Activated naive CD4-positive, alpha-beta T cell treated with anti-CD3 and anti-CD28 coated beads, Interleukin-2, amount 50 U/mL, for 24 hours (primary cell): ENCODE data around the gene TBC1D7.

Experiments used
- H3K27ac Mint-ChIP-seq: one replicate; pipeline ENCODE4 v1.8.0; 2021; ENCODE audit warnings: mild to moderate bottlenecking, mixed read lengths
- H3K27me3 Mint-ChIP-seq: one replicate; pipeline ENCODE4 v1.8.0; 2021; ENCODE audit warnings: mixed read lengths
- H3K36me3 Mint-ChIP-seq: one replicate; pipeline ENCODE4 v1.8.0; 2021; ENCODE audit warnings: mixed read lengths
- H3K4me1 Mint-ChIP-seq: one replicate; pipeline ENCODE4 v1.8.0; 2021; ENCODE audit warnings: mixed read lengths
- H3K4me3 Mint-ChIP-seq: one replicate; pipeline ENCODE4 v1.8.0; 2021; ENCODE audit warnings: mild to moderate bottlenecking, mixed read lengths
- H3K9me3 Mint-ChIP-seq: one replicate; pipeline ENCODE4 v1.8.0; 2021; ENCODE audit warnings: mixed read lengths

Gene TBC1D7

DNA sequence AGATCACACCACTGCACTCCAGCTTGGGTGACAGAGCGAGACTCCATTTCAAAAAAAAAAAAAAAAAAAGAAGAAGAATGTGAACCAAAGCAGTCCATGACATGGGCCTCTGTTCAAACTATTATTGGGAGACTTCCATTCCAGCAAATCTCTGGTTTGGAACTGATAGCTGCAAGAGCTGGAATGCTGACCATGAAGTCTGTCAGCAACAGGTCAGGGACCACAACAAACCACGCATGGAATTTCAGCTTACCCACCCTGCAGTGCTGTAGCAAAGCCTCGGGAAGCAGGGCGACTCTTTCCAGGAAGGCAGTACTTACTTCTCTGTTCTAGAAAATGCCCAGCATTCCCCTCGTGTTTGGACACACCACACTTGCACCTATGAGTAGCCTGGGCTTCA lies 34.1 kb upstream of the TBC1D7 start:
- no peak overlapping the region for H3K27ac Mint-ChIP-seq

DNA sequence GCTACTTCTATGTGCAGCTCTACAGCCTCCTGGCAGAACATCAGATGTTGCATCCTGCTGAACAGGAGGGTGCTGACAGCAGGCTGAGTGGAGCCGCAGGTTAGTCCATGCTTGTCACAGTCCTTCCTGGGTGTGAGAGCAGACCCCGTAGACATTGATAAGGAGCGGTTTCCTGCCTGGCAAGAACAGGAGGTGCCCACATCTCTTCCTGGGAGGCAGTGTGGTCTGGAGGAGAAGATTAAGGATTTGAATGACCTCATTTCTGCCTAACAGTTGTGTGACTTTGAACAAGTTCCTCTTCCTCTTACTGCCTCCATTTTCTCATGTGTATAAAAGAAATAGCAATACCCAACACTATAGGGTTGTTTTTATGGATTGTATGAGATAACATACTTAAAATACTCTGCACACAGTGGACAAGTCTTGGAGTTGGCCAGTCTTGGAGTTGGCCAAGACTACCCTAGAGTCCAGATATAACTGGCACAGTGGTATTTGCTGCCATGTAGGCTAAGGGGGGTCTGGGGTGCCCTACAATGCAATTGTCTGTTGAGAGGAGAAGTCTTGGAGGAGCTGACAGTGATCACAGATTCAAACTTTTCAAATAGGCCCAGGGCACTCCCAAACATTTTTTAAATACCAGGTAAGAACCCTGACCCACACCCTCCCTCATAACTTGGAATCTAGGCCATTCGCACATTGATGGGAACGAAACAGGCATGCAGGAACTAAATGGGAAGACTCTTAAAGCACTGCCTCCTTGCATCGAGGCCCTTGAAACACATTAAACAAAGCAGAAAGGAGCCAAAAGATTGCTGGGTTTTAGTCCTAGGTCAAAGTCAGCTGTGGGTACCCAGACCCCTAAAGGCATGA lies 32.6 kb upstream of the TBC1D7 start:
- H3K4me1 Mint-ChIP-seq = peaks cover 24% of the 10 kb centered on the region
- no peak overlapping the region for H3K27ac Mint-ChIP-seq
- peaks cover 2% of the 10 kb centered on the region for H3K36me3 Mint-ChIP-seq
- no peaks in the 10 kb centered on the region for H3K9me3 Mint-ChIP-seq
- H3K4me3 Mint-ChIP-seq = no peak overlapping the region
- no peaks in the 10 kb centered on the region for H3K27me3 Mint-ChIP-seq

More for the DNA sequence above, 34.1 kb upstream of the TBC1D7 start:
- Mint-ChIP-seq H3K27me3 (no peaks in the 10 kb centered on the region), H3K4me3 (no peak overlapping the region), H3K4me1 (peaks cover 9% of the 10 kb centered on the region), H3K9me3 (no peaks in the 10 kb centered on the region), H3K36me3 (peaks cover 2% of the 10 kb centered on the region)

DNA sequence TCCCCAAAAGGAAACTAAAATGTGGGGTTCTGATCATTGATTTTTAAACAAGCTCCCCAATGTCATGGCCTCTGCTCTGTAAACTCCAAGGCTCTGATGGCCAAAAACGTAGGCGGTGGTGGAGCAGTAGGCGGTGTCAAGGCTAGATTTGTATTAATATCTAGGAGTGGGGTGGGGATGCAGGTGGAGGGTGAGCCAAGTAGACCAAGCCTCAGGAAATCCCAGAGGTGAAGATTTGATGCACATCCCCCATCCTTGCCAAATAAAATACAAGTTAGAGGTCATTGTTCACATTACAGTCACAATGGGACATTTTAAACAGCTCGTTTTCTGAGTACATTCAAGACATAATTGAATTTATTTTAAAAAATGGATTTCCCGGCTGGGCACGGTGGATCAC lies 30.9 kb upstream of the TBC1D7 start:
- no peak overlapping the region for H3K4me3 Mint-ChIP-seq
- H3K36me3 Mint-ChIP-seq = peaks cover 4% of the 10 kb centered on the region
- H3K27me3 Mint-ChIP-seq = no peaks in the 10 kb centered on the region
- H3K4me1 Mint-ChIP-seq = peaks cover 40% of the 10 kb centered on the region
- no peak overlapping the region for H3K27ac Mint-ChIP-seq
- H3K9me3 Mint-ChIP-seq = no peaks in the 10 kb centered on the region

DNA sequence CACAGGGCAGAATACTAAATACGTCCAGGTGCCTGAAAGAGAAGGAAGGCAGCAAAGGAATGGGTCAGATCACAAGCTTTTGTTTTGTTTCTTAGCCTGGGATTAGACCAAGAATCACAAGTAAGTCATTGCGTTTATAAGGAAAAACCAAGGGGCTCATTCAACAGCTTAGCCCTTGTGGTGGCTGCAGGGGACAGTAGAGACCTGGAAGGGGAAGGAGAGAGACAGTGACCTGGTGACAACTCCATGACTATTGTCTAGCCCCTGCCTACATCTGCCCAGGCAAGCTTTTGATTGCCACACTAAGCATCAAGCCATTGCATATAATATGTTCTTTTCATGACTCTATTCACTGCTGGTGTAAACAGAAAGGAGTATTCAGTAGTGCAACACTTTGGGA lies 30.2 kb upstream of the TBC1D7 start:
- no peaks in the 10 kb centered on the region for H3K9me3 Mint-ChIP-seq
- peaks cover 4% of the 10 kb centered on the region for H3K36me3 Mint-ChIP-seq
- H3K27me3 Mint-ChIP-seq = no peaks in the 10 kb centered on the region
- H3K4me1 Mint-ChIP-seq = peaks cover 46% of the 10 kb centered on the region
- no peak overlapping the region for H3K27ac Mint-ChIP-seq
- H3K4me3 Mint-ChIP-seq = no peak overlapping the region

DNA sequence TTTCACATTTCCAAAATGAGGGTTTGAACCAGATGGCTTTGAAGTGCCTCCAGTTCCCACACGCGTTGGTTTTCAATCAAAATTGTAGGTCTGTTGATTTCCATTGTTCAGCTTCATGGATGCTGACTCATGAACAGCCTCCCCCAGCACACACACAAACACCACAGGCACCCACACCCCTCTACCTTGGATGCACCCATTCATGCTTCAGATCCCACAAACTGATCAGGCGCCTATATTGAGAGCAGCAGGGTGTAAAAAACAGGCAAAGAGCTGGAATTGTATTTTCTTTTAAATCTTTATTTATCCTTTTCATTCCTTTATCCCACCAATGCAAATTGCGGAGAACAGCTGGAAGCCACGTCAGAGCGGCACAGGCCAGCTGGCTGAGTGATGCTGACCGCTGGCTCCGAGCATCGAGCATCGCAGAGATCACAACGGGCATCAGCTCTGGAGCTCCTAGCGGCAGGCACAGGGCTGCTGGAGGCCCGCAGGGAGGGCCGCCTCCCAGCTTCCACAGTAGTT lies 29.3 kb upstream of the TBC1D7 start:
- Mint-ChIP-seq H3K4me1 (peaks cover 52% of the 10 kb centered on the region), H3K36me3 (peaks cover 1% of the 10 kb centered on the region), H3K9me3 (no peaks in the 10 kb centered on the region), H3K27me3 (no peaks in the 10 kb centered on the region), H3K27ac (peak overlapping the region; percentile 88), H3K4me3 (no peak overlapping the region)

DNA sequence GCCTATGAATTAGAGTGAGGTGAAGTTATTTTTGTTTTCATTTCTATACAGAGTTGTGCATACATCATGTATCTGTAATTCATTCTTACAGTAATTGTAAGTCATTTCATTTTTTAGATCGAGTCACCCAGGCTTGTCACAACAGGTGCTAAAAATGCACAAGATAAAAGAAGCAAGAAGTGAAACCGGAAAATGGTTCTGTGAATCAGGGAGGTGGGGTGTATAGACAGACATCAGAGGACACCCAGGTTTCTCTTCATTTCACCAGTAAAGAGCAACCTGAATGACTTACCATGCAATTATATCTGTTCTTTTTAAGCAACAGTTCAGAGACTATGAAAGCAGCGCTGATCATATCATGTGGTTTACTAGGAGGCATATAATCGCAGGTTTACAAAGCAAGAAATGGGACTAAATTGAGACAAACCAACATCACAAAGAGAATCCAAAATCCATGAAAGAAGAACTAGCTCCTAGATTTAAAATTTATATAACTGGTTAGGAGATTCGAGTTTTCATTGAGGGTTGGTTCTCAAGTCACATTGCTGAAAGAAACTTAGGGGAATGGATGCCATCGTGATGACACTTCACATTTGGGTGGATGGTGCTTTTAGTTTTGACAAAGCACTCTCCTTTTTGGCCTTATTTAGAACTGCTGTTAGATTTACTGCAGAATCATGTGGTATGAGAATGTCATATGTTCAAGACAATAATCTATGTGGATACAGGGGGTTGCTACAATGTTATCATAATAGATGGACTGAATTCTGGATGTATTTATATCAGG lies 27.9 kb upstream of the TBC1D7 start:
- Mint-ChIP-seq H3K9me3 (no peaks in the 10 kb centered on the region), H3K27ac (peak overlapping the region; percentile 98), H3K36me3 (peaks cover 1% of the 10 kb centered on the region), H3K4me3 (peak overlapping the region; percentile 77), H3K27me3 (no peaks in the 10 kb centered on the region), H3K4me1 (peaks cover 52% of the 10 kb centered on the region)

DNA sequence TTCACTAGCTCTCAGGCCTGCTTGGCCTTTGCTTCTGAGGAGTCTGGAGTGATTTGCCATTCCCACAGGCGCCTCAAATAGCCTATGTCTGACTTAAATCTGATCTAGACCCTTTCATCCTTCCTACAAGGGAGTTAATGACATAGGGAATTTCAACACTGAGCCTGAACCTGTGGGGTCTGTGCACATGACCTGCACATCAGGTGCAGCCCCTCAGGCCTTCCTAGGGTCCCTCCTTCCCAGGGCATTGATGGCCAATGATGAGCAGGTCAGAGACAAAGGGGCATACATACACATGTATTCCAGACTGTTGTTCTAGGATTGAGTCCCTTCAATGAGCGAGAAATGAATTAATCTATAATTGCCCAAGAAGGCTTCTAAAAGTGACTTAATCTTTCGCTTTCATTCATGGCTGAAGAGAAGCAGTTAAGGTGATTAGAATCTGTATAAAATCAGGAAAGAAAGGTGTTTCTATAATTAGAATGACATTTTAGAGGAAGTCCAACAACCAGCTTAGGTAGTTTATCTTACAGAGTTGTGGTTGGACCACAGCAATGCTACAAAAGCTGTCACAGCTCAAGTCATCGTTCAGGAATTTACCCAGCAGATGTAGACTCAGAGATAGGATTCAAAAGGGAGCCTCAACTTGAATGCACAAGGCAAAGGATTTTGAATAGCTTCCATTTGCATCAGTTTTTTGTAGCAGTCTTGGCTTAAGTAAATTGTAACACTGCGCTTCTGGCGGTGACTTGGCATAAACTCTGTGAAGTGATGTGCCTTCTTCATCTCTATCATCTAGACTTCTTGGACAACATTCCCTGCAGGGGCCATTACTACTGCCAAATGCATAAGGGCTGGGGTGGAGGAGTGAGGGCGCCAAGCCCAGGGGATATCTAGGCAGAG lies 27.0 kb upstream of the TBC1D7 start:
- Mint-ChIP-seq H3K4me3 (peak overlapping the region; percentile 77), H3K9me3 (no peaks in the 10 kb centered on the region), H3K27ac (peak overlapping the region; percentile 98), H3K36me3 (peaks cover 1% of the 10 kb centered on the region), H3K27me3 (no peaks in the 10 kb centered on the region), H3K4me1 (peaks cover 52% of the 10 kb centered on the region)

DNA sequence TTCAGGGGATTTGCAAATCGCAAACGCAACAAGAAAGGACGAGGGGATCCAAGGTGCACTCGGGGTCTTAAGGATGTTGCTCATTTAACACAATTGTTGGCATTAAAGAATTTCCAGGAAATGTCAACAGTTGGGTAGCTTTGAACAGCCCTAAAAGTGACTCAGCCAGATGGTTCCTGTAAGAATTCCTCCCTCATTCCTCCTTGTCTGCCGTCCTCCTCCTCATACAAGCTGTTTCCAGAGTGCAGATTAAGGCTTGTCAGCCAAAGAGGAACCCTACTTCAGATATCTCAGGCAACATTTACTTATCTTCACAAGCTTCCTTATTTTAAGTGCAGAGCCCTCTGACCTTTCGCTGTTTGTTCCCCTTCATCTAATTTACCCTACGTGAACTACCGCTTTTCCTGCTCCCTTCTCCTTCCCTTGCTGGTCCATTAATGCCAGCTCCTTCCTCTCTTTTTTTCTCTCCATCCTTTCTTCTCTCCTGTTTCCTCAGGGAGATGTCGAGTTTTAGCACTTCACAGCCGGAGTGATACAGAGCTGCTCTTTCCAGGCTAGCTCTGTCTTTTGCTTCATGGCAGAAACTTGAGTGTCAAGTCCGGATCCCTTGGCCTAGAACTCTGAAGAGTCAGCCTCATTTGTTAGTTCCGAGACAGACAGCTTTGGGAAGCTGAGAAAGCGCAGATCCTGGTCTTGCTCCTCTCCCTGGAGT lies 26.1 kb upstream of the TBC1D7 start:
- Mint-ChIP-seq H3K27me3 (no peaks in the 10 kb centered on the region), H3K27ac (peak overlapping the region; percentile 98), H3K9me3 (no peaks in the 10 kb centered on the region), H3K36me3 (peaks cover 1% of the 10 kb centered on the region), H3K4me1 (peaks cover 48% of the 10 kb centered on the region), H3K4me3 (peak overlapping the region; percentile 77)

DNA sequence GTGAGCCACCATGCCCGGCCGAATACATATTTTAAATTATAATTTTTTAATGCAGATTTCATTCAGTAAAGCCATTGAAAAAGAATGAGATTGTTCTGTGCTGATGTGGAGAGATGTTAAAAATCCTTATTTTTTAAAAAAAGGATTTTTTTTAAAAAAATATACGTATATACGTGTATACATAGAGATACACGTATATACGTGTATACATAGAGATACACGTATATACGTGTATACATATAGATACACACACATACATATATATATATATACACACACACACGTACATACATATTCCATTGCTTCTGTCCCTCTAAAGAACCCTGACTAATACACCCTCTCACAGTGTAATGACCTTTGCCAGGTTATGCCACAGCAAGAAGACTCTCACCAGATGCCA lies 23.8 kb upstream of the TBC1D7 start:
- Mint-ChIP-seq H3K27me3 (no peaks in the 10 kb centered on the region), H3K27ac (no peak overlapping the region), H3K4me3 (no peak overlapping the region), H3K9me3 (no peaks in the 10 kb centered on the region), H3K4me1 (peaks cover 41% of the 10 kb centered on the region), H3K36me3 (peaks cover 1% of the 10 kb centered on the region)

DNA sequence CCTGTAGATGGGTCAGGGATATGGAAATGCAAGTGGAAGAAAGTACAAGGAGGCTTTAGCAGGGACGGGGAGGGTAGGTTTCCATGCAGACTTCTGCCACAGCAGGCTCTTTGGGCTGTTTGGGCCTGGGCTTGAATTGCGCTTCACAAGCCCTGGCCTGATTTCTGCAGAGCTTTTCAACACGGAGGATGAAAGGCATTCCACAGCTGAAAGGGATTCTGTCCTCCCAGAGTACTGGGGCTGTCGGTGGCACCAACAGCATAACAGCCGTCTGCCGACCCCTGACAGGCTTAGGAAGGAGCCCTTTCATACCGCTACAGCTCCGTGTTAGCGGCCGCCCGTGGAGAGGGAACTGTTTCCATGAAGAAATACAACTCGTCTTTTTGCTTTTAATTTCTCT lies 22.9 kb upstream of the TBC1D7 start:
- Mint-ChIP-seq H3K4me3 (no peak overlapping the region), H3K36me3 (peaks cover 1% of the 10 kb centered on the region), H3K9me3 (no peaks in the 10 kb centered on the region), H3K4me1 (peaks cover 32% of the 10 kb centered on the region), H3K27ac (no peak overlapping the region), H3K27me3 (no peaks in the 10 kb centered on the region)

DNA sequence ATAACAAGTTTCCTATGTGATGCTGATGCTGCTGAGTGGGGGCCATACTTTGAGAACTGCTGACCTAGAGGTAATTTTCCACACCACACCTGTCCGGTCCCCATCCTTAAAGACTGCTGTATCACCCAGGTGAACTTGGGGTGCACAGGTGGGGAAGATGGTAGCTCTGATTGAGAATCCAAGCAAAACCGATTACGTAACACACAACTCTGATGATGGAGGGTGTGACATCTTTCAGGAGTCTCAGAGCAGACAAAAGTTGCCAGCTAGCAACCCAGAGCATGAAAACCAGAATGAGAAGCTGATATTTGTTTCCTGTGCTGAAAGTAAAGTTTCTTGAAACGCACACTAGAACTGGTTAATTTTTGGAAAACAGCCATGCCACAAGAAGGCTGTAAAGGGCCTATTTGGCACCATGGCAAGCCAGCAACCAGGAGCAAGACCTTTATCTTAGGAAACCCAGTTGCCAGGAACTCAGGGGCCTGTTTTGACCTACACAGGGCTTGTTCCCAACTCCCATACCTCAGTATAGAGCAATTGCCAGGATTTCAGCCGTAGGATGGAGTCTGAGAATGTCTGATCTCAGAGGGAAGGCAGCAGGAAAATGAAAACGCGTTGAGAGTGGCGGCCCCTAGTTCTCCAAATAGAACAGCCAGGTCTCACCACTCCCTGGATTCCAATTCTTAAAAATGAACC lies 21.6 kb upstream of the TBC1D7 start:
- Mint-ChIP-seq H3K4me3 (no peak overlapping the region), H3K4me1 (peaks cover 19% of the 10 kb centered on the region), H3K9me3 (no peaks in the 10 kb centered on the region), H3K27me3 (no peaks in the 10 kb centered on the region), H3K36me3 (peaks cover 1% of the 10 kb centered on the region), H3K27ac (no peak overlapping the region)

DNA sequence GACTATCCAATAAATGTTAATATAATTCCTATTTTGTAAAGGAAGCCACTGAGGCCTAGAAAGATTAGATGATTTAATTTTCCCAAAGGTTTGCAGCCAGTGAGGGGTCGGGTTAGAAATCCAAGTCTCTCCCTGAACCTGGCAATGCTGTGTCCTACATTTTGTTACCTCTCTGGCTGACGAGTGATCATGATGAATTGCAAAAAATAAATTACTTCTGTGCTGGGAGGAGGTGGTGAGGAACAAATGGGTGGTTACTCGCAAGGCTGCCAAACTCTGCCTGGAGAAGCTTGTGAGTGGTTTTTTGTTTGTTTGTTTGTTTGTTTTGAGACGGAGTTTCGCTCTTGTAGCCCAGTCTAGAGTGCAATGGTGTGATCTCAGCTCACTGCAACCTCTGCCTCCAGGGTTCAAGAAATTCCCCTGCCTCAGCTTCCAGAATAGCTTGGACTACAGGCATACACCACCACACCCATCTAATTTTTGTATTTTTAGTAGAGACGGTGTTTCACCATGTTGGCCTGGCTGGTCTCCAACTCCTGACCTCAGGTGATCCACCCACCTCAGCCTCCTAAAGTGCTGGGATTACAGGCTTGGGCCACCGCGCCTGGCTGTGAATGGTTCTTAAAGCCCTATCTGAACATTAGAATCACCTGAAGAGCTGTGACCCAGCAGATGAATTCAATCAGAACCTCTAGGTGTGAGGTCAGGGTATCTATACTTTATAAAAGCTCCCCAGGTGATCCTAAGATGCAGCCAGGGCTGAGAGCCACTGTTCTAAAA lies 20.2 kb upstream of the TBC1D7 start:
- Mint-ChIP-seq H3K4me1 (peaks cover 6% of the 10 kb centered on the region), H3K36me3 (no peaks in the 10 kb centered on the region)

DNA sequence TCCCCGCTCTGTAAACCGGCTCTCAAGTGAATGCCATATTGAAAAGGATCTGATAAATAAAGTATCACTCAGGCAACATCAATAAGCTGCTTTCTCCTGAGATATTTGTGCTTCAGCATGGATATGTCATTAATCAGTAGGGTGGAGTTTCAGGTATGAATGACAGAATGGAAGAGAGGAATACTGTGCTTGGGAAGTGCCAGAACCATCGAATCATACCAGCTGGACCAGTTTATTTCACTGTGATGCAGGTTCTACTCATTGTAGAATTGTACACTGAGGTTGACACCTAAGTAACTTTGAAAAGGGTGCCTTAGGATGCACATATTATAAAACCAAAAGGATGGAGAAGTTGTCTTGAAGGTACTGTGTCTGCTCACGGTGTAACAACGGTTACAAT lies 17.9 kb upstream of the TBC1D7 start:
- peaks cover 8% of the 10 kb centered on the region for H3K9me3 Mint-ChIP-seq
- no peak overlapping the region for H3K4me3 Mint-ChIP-seq
- peaks cover 4% of the 10 kb centered on the region for H3K36me3 Mint-ChIP-seq
- no peak overlapping the region for H3K27ac Mint-ChIP-seq
- H3K4me1 Mint-ChIP-seq = no peaks in the 10 kb centered on the region
- H3K27me3 Mint-ChIP-seq = no peaks in the 10 kb centered on the region

More for the DNA sequence above, 20.2 kb upstream of the TBC1D7 start:
- Mint-ChIP-seq H3K27me3 (no peaks in the 10 kb centered on the region), H3K4me3 (no peak overlapping the region), H3K27ac (no peak overlapping the region), H3K9me3 (no peaks in the 10 kb centered on the region)
